CD4-positive, alpha-beta T cell (primary cell): ENCODE data around the gene PF4V1. TPM values are rescaled to one million over a fixed set of nuclear protein-coding genes. Genes with fewer than 3 reads are reported as not detected.

Experiments
- ATAC-seq: fragments of 200-7000 bp; cut with Tn5 transposase; one replicate; pipeline ENCODE4 v1.10.0; 2022; ENCODE audit warnings: mild to moderate bottlenecking; ENCODE audit not compliant: poor library complexity
- CTCF ChIA-PET: fragments of 350-600 bp; sonication (Branson Sonifier 250); formaldehyde crosslinking; loops from one replicate; lab custom pipeline; 2021; ENCODE audit warnings: antibody characterized with exemption, inconsistent platforms; lab: Charles Lee
- POLR2A ChIA-PET: fragments of 350-600 bp; sonication (Branson Sonifier 250); formaldehyde crosslinking; loops from one replicate; lab custom pipeline; 2021; ENCODE audit warnings: antibody characterized with exemption, inconsistent platforms; lab: Charles Lee
- DNase-seq, 14 experiments: peaks; one replicate each; pipeline ENCODE4 v3.0.0-alpha.2; 2013 to 2020; ENCODE audit warnings: mixed read lengths in 2 of 14
- H3K27ac ChIP-seq, 2 donors: one replicate each; pipeline versions ENCODE4 v1.5.1 to v1.7.0; 2013; ENCODE audit warnings: low read length in 2 of 2, low read depth in 1 of 2, mild to moderate bottlenecking in 1 of 2
- H3K27me3 ChIP-seq, 2 experiments: 1 replicate in 1 of 2; 2 replicates in 1 of 2; pipeline versions ENCODE4 v1.6.1 to v1.7.0; 2013; ENCODE audit warnings: low read length in 2 of 2, control low read depth in 1 of 2, mild to moderate bottlenecking in 1 of 2, moderate library complexity in 1 of 2; ENCODE audit not compliant: insufficient read depth in 2 of 2, control insufficient read depth in 1 of 2
- H3K36me3 ChIP-seq: one replicate; pipeline ENCODE4 v1.6.1; 2013; ENCODE audit warnings: low read length, control low read depth; ENCODE audit not compliant: insufficient read depth
- H3K4me1 ChIP-seq: one replicate; pipeline ENCODE4 v1.6.1; 2013; ENCODE audit warnings: low read length, control low read depth; ENCODE audit not compliant: insufficient read depth
- H3K4me3 ChIP-seq: one replicate; pipeline ENCODE4 v1.5.1; 2013; ENCODE audit warnings: mild to moderate bottlenecking, low read length, moderate library complexity
- H3K9me3 ChIP-seq, 2 experiments: 1 replicate in 1 of 2; 2 replicates in 1 of 2; pipeline versions ENCODE4 v1.6.1 to v1.7.0; 2013; ENCODE audit warnings: low read length in 2 of 2, mild to moderate bottlenecking in 2 of 2, control low read depth in 1 of 2, moderate library complexity in 1 of 2; ENCODE audit not compliant: control insufficient read depth in 1 of 2, insufficient read depth in 1 of 2
- H3K27ac Mint-ChIP-seq: one replicate; pipeline ENCODE4 v1.8.0; 2020; ENCODE audit warnings: mixed read lengths
- H3K27me3 Mint-ChIP-seq: one replicate; pipeline ENCODE4 v1.8.0; 2021; ENCODE audit warnings: mixed read lengths
- H3K36me3 Mint-ChIP-seq: one replicate; pipeline ENCODE4 v1.8.0; 2021; ENCODE audit warnings: low read depth, mixed read lengths
- H3K4me1 Mint-ChIP-seq: one replicate; pipeline ENCODE4 v1.8.0; 2021; ENCODE audit warnings: low read depth, mixed read lengths
- H3K4me3 Mint-ChIP-seq: one replicate; pipeline ENCODE4 v1.8.0; 2020; ENCODE audit warnings: mild to moderate bottlenecking, mixed read lengths
- H3K9me3 Mint-ChIP-seq: one replicate; pipeline ENCODE4 v1.8.0; 2020; ENCODE audit warnings: mixed read lengths
- CTCF ChIP-seq: fragments of 200-600 bp; IDR thresholded peaks from one replicate; pipeline ENCODE4 v1.8.0; 2022; ENCODE audit warnings: antibody characterized with exemption, mild to moderate bottlenecking
- intact Hi-C, 2 experiments: fragments of 100-400 bp; cut with DNase I in 1 of 2; cut with micrococcal nuclease in 1 of 2; formaldehyde crosslinking; loops; one replicate each; pipeline versions ENCODE4 v1.15.1 to v1.9.0; 2023 to 2025; cut with DNase I, micrococcal nuclease
- polyA plus RNA-seq, 2 donors: library from polyadenylated mRNA; unstranded; fragments of 120-200 nt; gene quantifications; one replicate each; pipeline ENCODE4 v1.2.1, GENCODE V29; 2013
- total RNA-seq, 174 experiments: library from RNA in 2 of 174; stranded (reverse) in 2 of 174; gene quantifications; one replicate each; pipeline ENCODE4 v1.2.3 and lab custom pipeline; 2021 to 2026

PF4V1 gene
- not detected for total RNA-seq
- 0.32 TPM for polyA plus RNA-seq (2013, experiment 1 of 2)
- polyA plus RNA-seq (2013, experiment 2 of 2): 0.11 TPM
- total RNA-seq (lab: John Stamatoyannopoulos, UW): 0 to 1.0 (median 0) reads per million in 172 experiments

DNA sequence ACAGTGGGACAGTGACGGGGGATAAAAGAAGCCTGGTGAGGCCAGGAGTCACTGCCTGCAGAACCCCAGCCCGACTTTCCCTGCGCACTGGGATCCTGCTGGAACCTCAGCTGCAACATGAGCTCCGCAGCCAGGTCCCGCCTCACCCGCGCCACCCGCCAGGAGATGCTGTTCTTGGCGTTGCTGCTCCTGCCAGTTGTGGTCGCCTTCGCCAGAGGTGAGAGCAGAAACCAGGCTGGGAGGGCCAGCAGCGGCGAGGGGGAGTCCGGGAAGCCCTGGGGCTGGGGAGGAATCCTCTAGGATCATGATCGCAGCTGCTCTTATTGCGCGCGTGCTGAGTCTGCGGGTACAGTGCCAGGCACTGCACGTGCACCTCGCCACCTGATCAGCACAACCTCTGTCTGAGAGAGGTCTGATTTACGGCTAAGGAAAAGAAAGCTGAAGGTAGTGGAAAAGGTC lies at the start of gene PF4V1:
PF4V1 (plus strand) TSS at position 51 of the 459 bp plus-strand sequence; CDS start at position 118, 67 bp downstream.
- ATAC-seq (no peak), DNase-seq (no peak)
- CTCF ChIA-PET: no interaction called here
- H3K36me3 Mint-ChIP-seq: no peaks in the 10 kb centered on the region
- no peak for TF ChIP-seq CTCF
- Histone ChIP-seq H3K4me3 (no peak within 1 kb of the TSS), H3K4me1 (no peaks in the 10 kb centered on the region), H3K9me3 (peaks cover 0 to 6% of the 10 kb centered on the region in 2 experiments), H3K27ac (no peak within 1 kb of the TSS), H3K36me3 (no peaks in the 10 kb centered on the region), H3K27me3 (no peaks in the 10 kb centered on the region)
- no peaks in the 10 kb centered on the region for H3K4me1 Mint-ChIP-seq
- no peaks in the 10 kb centered on the region for H3K9me3 Mint-ChIP-seq
- H3K27me3 Mint-ChIP-seq: peaks cover 10% of the 10 kb centered on the region
- intact Hi-C loops: no loop called here
- POLR2A ChIA-PET: no interaction called here
- no peak within 1 kb of the TSS for H3K27ac Mint-ChIP-seq
- no peak within 1 kb of the TSS for H3K4me3 Mint-ChIP-seq

DNA sequence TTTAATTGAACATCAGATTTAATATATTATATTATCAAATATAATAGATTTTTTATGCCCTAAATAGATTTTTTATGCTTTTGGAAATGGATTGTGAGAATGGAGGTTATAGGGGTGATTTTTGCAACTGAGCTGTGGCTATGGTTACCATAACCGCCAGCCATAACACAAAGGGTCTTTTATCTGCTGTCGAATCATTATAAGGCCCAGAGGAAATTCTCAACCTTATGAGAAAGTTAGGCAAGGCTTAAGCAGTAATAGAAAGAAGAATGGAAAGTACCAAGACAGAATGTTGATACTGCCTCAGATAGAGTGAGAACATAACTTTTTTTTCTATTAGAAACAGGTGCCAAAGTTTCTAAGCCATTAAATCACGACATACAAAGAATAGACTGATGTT lies 42.9 kb upstream of the PF4V1 start:
- no peak for ATAC-seq
- no peaks in the 10 kb centered on the region for H3K27me3 ChIP-seq
- no peaks in the 10 kb centered on the region for H3K27me3 Mint-ChIP-seq
- no peaks in the 10 kb centered on the region for H3K36me3 ChIP-seq
- ChIA-PET CTCF (no interaction called here), POLR2A (no interaction called here)
- H3K4me3 Mint-ChIP-seq: no peak overlapping the region
- TF ChIP-seq CTCF: no peak
- intact Hi-C loops: no loop called here
- no peak overlapping the region for H3K27ac ChIP-seq
- H3K27ac Mint-ChIP-seq: no peak overlapping the region
- H3K9me3 Mint-ChIP-seq: no peaks in the 10 kb centered on the region
- no peaks in the 10 kb centered on the region for H3K36me3 Mint-ChIP-seq
- no peaks in the 10 kb centered on the region for H3K9me3 ChIP-seq
- H3K4me1 ChIP-seq: no peaks in the 10 kb centered on the region
- no peak for DNase-seq
- no peak overlapping the region for H3K4me3 ChIP-seq
- no peaks in the 10 kb centered on the region for H3K4me1 Mint-ChIP-seq

DNA sequence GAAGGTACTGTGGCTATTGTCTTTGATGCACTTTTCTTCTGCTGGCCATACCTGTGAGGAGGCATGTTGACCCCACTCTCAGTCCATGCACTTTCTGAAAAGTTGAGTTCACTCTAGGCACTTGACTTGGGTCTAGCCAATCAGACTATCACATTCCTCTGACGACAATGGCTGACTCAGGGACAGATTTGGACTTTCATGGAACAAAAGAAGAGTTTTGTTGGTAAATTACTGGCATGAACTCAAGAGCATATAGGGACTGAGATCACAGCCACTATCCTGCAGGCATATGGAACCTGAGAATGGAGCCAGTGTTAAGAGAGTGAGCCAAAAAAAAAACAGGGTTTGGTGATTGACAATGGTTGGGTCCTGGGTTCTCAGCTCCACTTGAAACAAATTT lies 41.3 kb upstream of the PF4V1 start:
- no peak overlapping the region for H3K4me3 Mint-ChIP-seq

More for the DNA sequence above, 41.3 kb upstream of the PF4V1 start:
- H3K4me1 Mint-ChIP-seq: no peaks in the 10 kb centered on the region
- no peaks in the 10 kb centered on the region for H3K9me3 Mint-ChIP-seq
- no peaks in the 10 kb centered on the region for H3K36me3 ChIP-seq
- no peak for TF ChIP-seq CTCF
- H3K4me1 ChIP-seq: no peaks in the 10 kb centered on the region
- CTCF ChIA-PET: no interaction called here
- H3K9me3 ChIP-seq: no peaks in the 10 kb centered on the region
- H3K4me3 ChIP-seq: no peak overlapping the region
- POLR2A ChIA-PET: no interaction called here
- DNase-seq (no peak), ATAC-seq (no peak)
- H3K27me3 Mint-ChIP-seq: no peaks in the 10 kb centered on the region
- H3K27ac ChIP-seq: no peak overlapping the region
- intact Hi-C loops: no loop called here
- no peaks in the 10 kb centered on the region for H3K36me3 Mint-ChIP-seq
- no peaks in the 10 kb centered on the region for H3K27me3 ChIP-seq
- no peak overlapping the region for H3K27ac Mint-ChIP-seq
